Sigmoid colon (tissue), 4 donors: ENCODE data around the gene VEPH1.

Experiments used
- CTCF ChIP-seq, 4 experiments: fragments of 450-650 bp in 3 of 4; fragments of 200-600 bp in 1 of 4; IDR thresholded peaks; one replicate each; pipeline ENCODE4 v1.5.1; 2016 to 2019; ENCODE audit warnings: antibody characterized with exemption in 4 of 4, mild to moderate bottlenecking in 3 of 4, moderate library complexity in 2 of 4
- POLR2A ChIP-seq, 2 donors: fragments of 450-650 bp; IDR thresholded peaks; one replicate each; pipeline ENCODE4 v1.6.1; 2016; ENCODE audit warnings: antibody characterized with exemption in 2 of 2, mild to moderate bottlenecking in 2 of 2, moderate library complexity in 2 of 2
- POLR2AphosphoS5 ChIP-seq, 4 donors: sonication (generic); formaldehyde crosslinking; IDR thresholded peaks; one replicate each; pipeline ENCODE4 v1.6.1; 2017; ENCODE audit warnings: antibody characterized with exemption in 4 of 4

DNA sequence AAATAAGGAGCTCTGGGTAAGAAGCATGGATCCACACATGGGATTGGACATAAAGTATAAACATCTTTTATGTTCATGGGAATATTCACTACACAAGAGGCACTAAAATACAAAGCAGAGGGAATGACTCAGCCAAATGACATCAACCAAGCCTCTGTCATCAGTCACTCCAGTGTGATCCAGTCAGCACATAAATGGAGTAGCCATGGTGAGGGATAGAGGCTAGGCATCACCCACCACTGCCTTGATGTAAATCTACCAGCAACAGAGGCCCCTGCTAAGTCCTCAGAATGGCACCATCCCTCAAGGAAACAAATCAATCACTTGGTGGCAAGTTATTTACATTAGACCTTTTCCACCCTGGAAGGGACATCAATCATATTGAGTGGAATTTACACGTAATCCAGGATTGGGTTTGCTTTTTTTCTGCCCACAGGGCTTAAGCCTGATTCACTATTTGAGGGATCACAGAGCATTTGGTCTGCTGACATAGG, 27.2 kb downstream of the VEPH1 start:
- no peak for TF ChIP-seq POLR2A (IDR thresholded peaks at IDR 0.05)
- no peak for TF ChIP-seq CTCF (IDR thresholded peaks at IDR 0.05)
- TF ChIP-seq POLR2AphosphoS5 (IDR thresholded peaks at IDR 0.05) = no peak
